Right lobe of liver (tissue), 4 donors: ENCODE results near the gene AMPD1.

Experiments
- POLR2A ChIP-seq: fragments of 450-650 bp; IDR thresholded peaks from one replicate; pipeline ENCODE4 v1.6.1; 2017; ENCODE audit warnings: antibody characterized with exemption, mild to moderate bottlenecking
- TF ChIP-seq, protein P1 (sequence below), 4 donors: fragments of 200-600 bp in 3 of 4; fragments of 450-650 bp in 1 of 4; IDR thresholded peaks; one replicate each; pipeline versions ENCODE4 v1.5.1 to v1.8.0; 2016 to 2022; ENCODE audit warnings: antibody characterized with exemption in 4 of 4, mild to moderate bottlenecking in 2 of 4
- donor health status: DM: no; HTN: no; CAD: no.
- donor health status: DM: no; HTN: no; CAD: no.
- donor health status: DM: no; HTN: yes; CAD: no.

DNA sequence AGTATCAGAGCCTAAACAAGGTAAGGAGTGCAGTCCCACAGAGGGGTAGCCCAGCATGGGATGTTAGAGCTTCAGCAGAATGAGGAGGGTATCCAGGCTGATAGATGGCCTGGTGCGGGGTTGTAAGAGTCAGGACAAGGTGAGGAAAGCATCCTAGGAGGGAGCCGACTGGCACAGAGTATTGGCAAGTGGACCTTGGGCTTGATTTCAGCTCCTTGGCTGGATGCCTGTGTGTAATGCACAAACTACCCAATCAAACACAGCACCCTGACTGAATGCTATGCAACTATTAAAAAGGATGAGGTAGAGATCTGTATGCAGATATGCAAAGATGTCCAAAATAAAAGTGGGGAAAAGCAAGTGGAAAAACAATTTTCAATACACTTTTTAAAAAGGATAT lies 43.5 kb downstream of the AMPD1 start:
- no peak for TF ChIP-seq POLR2A
- TF ChIP-seq, protein P1, sequence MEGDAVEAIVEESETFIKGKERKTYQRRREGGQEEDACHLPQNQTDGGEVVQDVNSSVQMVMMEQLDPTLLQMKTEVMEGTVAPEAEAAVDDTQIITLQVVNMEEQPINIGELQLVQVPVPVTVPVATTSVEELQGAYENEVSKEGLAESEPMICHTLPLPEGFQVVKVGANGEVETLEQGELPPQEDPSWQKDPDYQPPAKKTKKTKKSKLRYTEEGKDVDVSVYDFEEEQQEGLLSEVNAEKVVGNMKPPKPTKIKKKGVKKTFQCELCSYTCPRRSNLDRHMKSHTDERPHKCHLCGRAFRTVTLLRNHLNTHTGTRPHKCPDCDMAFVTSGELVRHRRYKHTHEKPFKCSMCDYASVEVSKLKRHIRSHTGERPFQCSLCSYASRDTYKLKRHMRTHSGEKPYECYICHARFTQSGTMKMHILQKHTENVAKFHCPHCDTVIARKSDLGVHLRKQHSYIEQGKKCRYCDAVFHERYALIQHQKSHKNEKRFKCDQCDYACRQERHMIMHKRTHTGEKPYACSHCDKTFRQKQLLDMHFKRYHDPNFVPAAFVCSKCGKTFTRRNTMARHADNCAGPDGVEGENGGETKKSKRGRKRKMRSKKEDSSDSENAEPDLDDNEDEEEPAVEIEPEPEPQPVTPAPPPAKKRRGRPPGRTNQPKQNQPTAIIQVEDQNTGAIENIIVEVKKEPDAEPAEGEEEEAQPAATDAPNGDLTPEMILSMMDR (IDR thresholded peaks at IDR 0.05), result no peak
